ENCODE data around the gene CHRNA1. TPM values are rescaled to one million over a fixed set of nuclear protein-coding genes. Genes with fewer than 3 reads are reported as not detected.

The CHRNA1 gene
- total and polyA plus RNA-seq, 8 donors: 0.14 to 0.61 (median 0.28) TPM; not detected in 2

DNA sequence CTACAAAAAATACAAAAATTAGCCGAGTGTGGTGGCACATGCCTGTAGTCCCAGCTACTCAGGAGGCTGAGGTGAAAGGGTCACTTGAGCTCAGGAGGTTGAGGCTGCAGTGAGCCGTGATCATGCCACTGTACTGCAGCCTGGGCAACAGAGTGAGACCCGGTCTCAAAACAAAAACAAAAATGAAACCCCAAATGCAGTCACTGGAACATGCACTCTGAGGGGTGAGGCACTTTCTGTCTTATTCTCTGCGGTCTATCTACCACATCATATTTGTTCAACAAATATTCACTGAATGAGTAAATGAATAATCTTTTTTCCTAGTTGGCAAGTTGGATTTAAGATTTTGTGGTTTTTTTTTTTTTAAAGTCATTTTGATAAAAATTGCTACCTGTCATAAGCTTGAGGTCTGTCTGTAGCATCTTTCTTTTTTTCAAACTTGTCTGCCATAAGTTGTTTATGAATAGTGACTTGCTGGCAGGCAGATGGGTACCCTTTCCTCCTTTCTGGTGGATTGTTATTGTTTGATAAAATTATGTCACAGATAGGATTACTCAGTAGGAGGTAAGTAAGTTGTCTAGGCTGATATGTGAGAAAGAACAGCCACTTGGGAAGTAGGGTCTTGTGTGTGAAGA, 11.8 kb downstream of the CHRNA1 start:
- TF ChIP-seq, protein P1, sequence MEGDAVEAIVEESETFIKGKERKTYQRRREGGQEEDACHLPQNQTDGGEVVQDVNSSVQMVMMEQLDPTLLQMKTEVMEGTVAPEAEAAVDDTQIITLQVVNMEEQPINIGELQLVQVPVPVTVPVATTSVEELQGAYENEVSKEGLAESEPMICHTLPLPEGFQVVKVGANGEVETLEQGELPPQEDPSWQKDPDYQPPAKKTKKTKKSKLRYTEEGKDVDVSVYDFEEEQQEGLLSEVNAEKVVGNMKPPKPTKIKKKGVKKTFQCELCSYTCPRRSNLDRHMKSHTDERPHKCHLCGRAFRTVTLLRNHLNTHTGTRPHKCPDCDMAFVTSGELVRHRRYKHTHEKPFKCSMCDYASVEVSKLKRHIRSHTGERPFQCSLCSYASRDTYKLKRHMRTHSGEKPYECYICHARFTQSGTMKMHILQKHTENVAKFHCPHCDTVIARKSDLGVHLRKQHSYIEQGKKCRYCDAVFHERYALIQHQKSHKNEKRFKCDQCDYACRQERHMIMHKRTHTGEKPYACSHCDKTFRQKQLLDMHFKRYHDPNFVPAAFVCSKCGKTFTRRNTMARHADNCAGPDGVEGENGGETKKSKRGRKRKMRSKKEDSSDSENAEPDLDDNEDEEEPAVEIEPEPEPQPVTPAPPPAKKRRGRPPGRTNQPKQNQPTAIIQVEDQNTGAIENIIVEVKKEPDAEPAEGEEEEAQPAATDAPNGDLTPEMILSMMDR (IDR thresholded peaks at IDR 0.05): no peak
- intact Hi-C loops (cut with DNase I): no loop called here
- peaks cover 0 to 3% of the 10 kb centered on the region in 2 donors for H3K4me1 ChIP-seq
- H3K9me3 ChIP-seq: no peaks in the 10 kb centered on the region
- DNase-seq (no peak), ATAC-seq (no peak)
- H3K4me3 ChIP-seq: no peak overlapping the region
- H3K27me3 ChIP-seq: no peaks in the 10 kb centered on the region
- H3K27ac ChIP-seq: no peak overlapping the region
- no peaks in the 10 kb centered on the region for H3K36me3 ChIP-seq

DNA sequence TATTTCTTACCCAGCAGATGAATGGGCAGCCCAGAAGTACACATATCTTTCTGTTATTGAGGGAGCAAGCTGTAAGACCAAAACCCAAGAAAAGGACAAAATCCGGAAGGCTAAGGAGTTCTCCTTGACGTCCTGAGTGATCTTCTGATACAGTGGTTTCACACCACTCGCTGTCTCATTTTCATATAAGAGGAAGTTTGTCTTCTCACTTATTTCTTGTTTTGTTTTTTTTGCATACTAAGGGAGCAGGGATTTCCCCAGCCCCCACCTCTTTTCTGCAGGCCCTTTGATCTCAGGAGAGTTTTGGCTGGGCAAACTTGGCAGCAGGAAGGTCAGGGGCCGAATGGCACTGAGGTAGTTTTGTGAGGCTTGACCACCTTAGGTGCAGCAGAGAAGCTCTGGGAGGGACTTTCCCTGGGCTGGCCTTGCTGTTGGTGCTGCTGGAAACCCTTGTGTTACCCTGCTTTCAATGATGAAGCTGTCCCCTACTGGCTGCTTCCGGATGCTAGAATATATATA, 13.3 kb downstream of the CHRNA1 start:
- ATAC-seq (no peak), DNase-seq (no peak)
- Histone ChIP-seq H3K27ac (no peak overlapping the region), H3K9me3 (no peaks in the 10 kb centered on the region), H3K27me3 (no peaks in the 10 kb centered on the region), H3K36me3 (no peaks in the 10 kb centered on the region), H3K4me1 (peaks cover 0 to 3% of the 10 kb centered on the region in 2 donors), H3K4me3 (no peak overlapping the region)
- TF ChIP-seq, protein P1 (IDR thresholded peaks at IDR 0.05): no peak
- intact Hi-C loops (cut with DNase I): no loop called here

DNA sequence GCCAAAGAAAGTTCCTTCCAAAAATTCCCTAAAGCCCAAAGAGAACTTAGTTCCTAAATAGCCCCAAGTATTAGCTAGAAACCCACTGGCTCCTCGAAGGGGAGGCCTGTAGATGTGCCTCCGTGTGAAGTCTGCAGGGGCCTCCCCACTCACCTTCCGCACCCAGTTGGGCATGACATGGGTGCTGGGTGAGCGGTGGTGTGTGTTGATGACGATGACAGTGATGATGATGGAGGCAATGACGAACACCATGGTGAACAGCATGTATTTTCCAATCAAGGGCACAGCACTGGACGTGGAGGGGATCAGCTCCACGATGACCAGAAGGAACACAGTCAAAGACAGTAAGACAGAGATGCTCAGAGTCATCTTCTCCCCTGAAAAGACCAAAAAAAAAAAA, 14.5 kb downstream of the CHRNA1 start:
- Histone ChIP-seq H3K36me3 (no peaks in the 10 kb centered on the region), H3K4me1 (peaks cover 0 to 3% of the 10 kb centered on the region in 2 donors), H3K27me3 (no peaks in the 10 kb centered on the region), H3K9me3 (no peaks in the 10 kb centered on the region), H3K27ac (no peak overlapping the region), H3K4me3 (no peak overlapping the region)
- ATAC-seq: no peak
- TF ChIP-seq, protein P1 (IDR thresholded peaks at IDR 0.05): no peak
- no peak for DNase-seq
- intact Hi-C loops (cut with DNase I): no loop called here

DNA sequence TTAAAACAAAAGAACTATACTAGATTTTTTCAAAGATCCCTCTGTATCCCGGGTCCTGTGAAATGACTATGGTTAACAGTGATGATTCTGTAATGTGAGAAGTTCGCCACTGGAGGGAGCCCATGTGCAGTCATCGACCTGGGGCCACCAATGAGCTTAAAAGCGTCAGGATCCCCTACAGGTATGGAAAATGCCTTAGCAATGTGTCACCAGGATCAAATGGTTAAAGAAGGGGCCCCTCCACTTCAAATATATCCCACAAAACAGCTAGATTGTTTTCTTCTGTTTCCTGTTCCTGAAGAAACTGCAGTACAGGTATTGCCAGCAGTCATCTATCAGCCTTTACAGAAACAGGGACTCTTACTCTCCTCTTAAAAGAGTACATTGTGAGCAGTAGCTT, 15.3 kb downstream of the CHRNA1 start:
- Histone ChIP-seq H3K36me3 (no peaks in the 10 kb centered on the region), H3K4me3 (no peak overlapping the region), H3K27me3 (no peaks in the 10 kb centered on the region), H3K4me1 (peaks cover 0 to 3% of the 10 kb centered on the region in 2 donors), H3K27ac (no peak overlapping the region), H3K9me3 (no peaks in the 10 kb centered on the region)
- TF ChIP-seq, protein P1 (IDR thresholded peaks at IDR 0.05): peak; percentile 73 to 77
- intact Hi-C loops (cut with DNase I): no loop called here
- ATAC-seq (peak; percentile 97), DNase-seq (peak in 3 of 4 donors; percentile 49 to 67 (median 54))

DNA sequence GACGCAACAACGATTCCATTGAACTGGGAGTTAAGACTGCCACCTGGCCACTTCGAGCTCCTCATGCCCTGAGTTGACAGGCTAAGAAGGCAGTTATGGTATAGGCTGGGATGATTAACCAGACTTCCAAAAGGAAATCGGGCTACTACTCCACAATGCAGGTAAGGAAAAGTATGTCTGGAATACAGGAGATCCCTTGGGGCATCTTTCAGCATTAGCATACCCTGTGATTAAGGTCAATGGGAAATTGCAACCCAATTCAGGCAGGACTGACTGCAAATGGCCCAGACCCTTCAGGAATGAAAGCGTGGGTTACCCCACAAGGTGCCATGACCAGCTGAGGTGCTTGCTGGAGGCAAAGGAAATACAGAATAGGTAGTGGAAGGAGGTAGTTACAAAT, 19.1 kb downstream of the CHRNA1 start:
- ATAC-seq: no peak
- Histone ChIP-seq H3K9me3 (no peaks in the 10 kb centered on the region), H3K27ac (no peak overlapping the region), H3K36me3 (no peaks in the 10 kb centered on the region), H3K4me1 (peaks cover 0 to 3% of the 10 kb centered on the region in 2 donors), H3K4me3 (no peak overlapping the region), H3K27me3 (no peaks in the 10 kb centered on the region)
- no peak for DNase-seq
- intact Hi-C loops (cut with DNase I): no loop called here
- TF ChIP-seq, protein P1 (IDR thresholded peaks at IDR 0.05): no peak

All from left lung (tissue), 10 donors.